ENCODE results near the gene B4GALT3.

DNA sequence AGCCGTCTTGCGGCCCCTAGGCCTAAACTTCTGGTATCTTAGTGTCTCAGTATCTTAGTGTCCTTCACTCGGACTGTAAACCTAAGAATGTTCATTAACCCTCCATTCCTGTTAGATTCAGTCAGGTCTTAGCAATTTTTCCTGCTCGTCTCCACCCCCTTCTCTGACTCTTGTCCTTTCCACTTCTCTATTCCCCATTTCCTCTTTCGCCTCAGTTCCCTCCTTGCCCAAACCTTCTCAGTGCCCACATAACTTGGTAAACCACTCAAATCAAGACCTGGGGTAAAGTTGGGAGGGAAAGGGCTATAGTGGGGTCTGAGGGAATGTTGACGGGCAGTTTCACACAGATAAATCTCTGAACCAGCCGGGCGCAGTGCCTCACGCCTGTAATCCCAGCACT lies 37.1 kb upstream of the B4GALT3 start:
- TF ChIP-seq, protein P1, sequence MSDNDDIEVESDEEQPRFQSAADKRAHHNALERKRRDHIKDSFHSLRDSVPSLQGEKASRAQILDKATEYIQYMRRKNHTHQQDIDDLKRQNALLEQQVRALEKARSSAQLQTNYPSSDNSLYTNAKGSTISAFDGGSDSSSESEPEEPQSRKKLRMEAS (IDR thresholded peaks at IDR 0.05) = no peak
- TF ChIP-seq TAF1 (IDR thresholded peaks at IDR 0.05; ENCODE audit: low read depth) (no peak), EP300 (IDR thresholded peaks at IDR 0.05; ENCODE audit: borderline replicate concordance) (no peak), NFIC (IDR thresholded peaks at IDR 0.05) (no peak), RAD21 (IDR thresholded peaks at IDR 0.05; ENCODE audit: low read depth) (no peak), CEBPB (IDR thresholded peaks at IDR 0.05) (no peak), YY1 (IDR thresholded peaks at IDR 0.05; ENCODE audit: low read depth) (no peak), TCF12 (IDR thresholded peaks at IDR 0.05; ENCODE audit: low read depth) (no peak)
- TF ChIP-seq, protein P2, sequence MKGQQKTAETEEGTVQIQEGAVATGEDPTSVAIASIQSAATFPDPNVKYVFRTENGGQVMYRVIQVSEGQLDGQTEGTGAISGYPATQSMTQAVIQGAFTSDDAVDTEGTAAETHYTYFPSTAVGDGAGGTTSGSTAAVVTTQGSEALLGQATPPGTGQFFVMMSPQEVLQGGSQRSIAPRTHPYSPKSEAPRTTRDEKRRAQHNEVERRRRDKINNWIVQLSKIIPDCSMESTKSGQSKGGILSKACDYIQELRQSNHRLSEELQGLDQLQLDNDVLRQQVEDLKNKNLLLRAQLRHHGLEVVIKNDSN (IDR thresholded peaks at IDR 0.05) = no peak

Data from Ishikawa (cell line).